PC-9 (cell line): ENCODE measurements around the gene IL4R.

Experiments used
- CTCF ChIP-seq: fragments of 200-600 bp; sonication (generic); conservative IDR thresholded peaks from 2 replicates; pipeline ENCODE4 v1.6.1; 2017; ENCODE audit warnings: mixed run types, antibody characterized with exemption, mild to moderate bottlenecking, moderate library complexity
- EZH2 ChIP-seq: fragments of 200-600 bp; sonication (generic); IDR thresholded peaks from 2 replicates; pipeline ENCODE4 v1.8.0; 2017; ENCODE audit warnings: antibody characterized with exemption, low read depth

GRCh38 chr16:27325736-27326135, 12.0 kb downstream of the IL4R start:
- no peak for TF ChIP-seq EZH2
- no peak for TF ChIP-seq CTCF
